ENCODE measurements around the gene CCDC190.
"Not testable (repeated sequence)": the region's sequence is repeated elsewhere in the genome, so short reads cannot be mapped to it uniquely, and the experiment has no call there.

The CCDC190 gene

DNA sequence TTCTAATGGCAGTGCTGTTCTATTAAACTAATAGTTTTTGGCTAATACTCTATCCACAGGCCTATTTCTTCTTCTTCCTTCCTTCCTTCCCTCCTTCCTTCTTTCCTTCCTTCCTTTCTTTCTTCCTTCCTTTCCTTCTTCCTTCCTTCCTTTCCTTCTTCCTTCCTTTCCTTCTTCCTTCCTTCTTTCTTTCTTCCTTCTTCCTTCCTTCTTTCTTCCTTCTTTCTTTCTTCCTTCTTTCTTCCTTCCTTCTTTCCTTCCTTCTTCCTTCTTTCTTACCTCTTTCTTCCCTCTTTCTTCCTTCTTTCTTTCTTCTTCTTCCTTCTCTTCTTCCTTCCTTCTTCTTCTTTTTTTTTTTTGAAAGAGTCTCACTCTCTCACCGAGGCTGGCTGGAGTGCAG is 31.7 kb downstream of the CCDC190 start:
- DNase-seq = no peak

DNA sequence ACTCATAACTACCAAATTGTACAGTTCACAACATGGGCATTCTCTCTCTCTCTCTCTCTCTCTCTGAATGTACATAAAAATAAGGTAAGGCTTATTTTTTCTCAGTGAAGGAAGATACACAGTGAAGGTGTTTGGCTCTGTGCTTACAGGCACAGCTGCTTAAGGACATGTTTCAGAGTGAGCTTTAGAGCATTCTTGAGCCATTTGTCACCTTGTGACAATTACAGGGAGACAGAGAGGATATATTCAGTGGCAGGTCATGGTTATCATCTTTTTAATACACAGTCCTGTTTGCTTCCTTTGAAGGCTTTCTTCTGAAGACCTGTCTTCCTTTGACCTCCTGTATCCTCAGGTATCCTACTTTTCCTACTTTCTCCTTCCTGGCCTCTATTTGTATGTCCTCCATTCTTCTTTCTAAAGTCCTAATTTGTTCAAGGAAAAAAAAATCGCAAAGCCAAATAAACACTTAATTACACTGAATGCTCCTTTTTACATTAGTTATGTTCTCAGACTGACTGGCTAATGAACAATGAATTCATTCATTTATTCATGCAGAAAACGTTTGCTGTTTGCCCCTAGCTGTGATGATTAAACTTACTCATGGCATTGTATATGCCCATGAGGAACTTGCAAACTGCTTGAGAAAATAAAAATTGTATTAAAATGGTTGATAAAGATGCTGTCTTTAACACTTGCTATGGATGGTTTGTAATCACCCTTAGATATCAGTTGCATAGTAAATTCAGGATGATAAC is 37.0 kb downstream of the CCDC190 start:
- DNase-seq = no peak

DNA sequence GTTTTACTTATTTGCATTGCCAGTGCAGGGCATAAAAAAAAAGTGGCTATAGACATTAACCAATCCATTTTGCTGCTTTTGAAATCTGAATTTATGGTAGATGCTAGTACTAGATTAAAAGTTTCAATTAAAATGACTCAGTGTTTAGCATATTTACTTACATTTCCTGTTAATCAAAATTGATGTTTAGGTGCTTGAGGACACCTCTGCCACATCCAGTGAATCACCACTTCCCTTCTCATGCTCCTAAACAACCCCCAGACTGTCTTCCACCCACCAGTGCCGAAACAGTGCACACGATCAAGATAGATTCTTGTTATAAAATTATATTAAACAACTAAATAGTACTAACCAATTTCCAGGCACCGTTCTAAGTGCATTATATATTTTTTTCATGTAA is 37.7 kb downstream of the CCDC190 start:
- no peak for DNase-seq

DNA sequence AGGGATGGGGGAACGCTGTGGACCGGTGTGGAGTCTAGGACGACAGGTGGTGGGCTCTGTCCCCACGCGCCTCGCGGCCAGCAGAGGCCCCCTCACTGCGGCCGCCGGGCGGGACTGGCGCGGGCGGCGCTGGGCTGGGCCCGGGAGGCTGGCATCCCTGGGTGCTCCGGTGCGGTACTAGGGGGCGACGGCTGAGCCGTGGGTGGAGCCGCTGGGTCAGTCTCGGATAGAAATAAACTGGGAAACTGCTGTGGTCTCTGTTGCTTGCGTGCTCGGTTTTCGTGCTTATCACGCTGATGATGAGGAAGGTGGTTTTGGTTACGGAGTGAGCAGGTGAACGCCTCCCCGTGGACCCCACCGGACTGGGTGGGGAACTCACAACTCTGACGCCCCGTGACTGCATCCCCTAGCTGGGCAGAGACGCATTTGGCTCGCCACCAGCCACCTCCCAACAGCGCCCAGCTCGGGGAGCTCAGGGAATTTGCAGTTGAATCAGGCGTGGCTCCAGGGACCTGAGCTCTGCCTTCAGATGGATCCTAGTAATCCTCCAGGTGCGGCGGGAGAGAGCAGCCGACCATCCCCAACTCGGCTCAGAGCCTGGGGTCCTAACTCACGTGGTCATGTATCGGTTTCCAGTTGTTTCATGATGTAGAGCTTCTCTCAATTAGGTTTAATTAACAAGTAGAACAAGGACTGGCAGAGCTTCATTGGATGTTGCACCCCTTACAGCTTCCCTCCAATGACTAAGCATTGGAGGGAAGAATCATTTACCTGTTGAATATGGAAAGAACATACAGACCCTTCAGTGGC is 38.4 kb downstream of the CCDC190 start:
- DNase-seq = no peak

DNA sequence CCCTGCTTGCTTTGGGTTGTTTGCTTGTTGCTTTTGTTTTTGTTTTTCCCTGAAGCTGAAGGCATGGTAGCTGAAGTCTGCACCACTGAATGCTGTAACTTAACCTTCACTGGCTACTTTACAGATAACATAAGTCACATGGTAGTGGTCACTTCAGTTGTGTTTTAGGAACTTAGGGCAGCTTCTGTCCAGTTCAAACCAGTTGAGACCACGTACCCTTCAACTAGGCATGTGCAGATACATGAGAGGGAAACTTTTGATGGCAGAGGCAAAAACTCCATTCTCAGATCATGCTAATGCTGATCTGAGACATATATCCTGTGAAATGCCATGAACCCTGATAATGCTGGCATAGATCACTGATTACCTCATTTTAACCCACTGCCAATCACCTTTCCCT is 42.3 kb downstream of the CCDC190 start:
- DNase-seq = not testable (repeated sequence)

DNA sequence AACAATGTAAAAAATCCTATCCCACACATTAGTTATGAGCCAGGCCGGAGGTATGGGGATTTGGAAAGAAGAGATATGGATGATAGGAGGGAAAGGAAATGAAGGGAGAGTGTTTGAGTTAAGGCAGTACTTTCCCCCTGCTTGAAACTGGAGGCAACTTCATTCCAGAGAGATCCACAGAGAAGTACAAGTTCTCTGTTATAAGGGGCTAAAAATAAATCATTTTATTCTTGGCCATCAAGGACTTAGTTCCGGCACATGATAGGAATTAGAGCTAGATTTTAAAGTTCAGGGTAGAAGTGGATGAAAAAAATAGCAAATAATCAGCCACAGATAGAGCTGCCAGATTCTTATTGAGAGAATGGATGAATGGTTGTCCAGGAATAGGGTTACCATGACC is 42.8 kb downstream of the CCDC190 start:
- not testable (repeated sequence) for DNase-seq

DNA sequence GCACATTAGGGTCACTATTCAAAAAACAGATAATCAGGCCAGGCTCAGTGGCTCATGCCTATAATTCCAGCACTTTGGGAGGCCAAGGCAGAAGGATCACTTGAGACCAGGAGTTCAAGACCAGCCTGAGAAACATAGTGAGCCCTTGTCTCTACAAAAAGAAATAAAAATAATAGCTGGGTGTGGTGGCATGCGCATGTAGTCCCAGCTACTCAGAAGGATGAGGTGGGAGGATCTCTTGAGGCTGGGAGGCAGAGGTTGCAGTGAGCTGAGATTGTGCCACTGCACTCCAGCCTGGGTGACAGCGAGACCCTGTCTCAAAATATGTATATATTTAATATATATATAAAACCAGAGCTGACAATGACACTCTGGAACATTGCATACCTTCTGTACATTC is 48.6 kb downstream of the CCDC190 start:
- DNase-seq = not testable (repeated sequence)

DNA sequence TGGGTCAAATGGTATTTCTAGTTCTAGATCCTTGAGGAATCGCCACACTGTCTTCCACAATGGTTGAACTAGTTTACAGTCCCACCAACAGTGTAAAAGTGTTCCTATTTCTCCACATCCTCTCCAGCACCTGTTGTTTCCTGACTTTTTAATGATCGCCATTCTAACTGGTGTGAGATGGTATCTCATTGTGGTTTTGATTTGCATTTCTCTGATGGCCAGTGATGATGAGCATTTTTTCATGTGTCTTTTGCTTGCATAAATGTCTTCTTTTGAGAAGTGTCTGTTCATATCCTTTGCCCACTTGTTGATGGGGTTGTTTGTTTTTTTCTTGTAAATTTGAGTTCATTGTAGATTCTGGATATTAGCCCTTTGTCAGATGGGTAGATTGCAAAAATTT is 53.5 kb downstream of the CCDC190 start:
- DNase-seq = not testable (repeated sequence)

All from activated CD4-positive, alpha-beta T cell treated with anti-CD3 and anti-CD28 coated beads, Interleukin-2, amount 50 U/mL, for 48 hours (primary cell).